Measurements from ENCODE around the gene LRRC4B.
A peak's percentile ranks its signal among the peaks of the same experiment; 100 is the strongest.

DNA sequence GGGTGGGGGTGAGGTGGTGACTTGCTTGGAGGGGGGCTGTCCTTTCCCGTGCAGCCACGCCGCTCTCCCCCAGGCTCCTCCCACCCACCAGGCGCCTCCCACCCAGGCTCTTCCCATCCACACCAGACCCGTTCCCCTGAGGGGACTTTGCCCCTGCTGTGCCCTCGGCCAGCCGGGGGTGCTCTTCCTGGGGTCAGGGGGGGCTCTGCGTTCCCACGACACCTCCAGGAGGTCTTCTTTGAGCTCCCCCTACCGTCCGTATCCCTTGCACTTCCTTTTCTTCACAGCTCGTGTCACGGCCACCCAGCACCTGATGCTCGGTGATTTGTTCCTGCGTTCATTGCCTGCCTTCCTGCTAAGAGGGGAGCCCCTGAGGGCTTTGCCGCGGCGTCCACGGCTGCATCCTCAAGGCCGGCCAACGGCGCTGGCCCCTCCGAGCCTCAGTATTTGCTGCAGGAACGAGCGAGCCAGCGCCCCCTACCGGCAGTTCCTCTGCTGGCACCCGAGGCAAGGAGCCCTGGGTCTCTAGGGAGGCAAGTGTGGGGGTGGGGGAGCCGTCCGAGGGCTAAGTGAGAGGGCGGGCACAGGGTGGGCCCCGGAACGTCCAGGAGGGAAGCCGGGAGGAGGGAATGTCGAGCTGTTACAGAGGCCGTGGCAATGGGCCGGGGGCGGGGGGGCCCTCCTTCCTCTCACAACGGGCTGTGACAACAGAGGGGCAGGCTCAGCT is 11.8 kb downstream of the LRRC4B start:
- TF ChIP-seq, protein P1, sequence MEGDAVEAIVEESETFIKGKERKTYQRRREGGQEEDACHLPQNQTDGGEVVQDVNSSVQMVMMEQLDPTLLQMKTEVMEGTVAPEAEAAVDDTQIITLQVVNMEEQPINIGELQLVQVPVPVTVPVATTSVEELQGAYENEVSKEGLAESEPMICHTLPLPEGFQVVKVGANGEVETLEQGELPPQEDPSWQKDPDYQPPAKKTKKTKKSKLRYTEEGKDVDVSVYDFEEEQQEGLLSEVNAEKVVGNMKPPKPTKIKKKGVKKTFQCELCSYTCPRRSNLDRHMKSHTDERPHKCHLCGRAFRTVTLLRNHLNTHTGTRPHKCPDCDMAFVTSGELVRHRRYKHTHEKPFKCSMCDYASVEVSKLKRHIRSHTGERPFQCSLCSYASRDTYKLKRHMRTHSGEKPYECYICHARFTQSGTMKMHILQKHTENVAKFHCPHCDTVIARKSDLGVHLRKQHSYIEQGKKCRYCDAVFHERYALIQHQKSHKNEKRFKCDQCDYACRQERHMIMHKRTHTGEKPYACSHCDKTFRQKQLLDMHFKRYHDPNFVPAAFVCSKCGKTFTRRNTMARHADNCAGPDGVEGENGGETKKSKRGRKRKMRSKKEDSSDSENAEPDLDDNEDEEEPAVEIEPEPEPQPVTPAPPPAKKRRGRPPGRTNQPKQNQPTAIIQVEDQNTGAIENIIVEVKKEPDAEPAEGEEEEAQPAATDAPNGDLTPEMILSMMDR (IDR thresholded peaks at IDR 0.05): peak; percentile 61 to 97 (median 77)
- TF ChIP-seq POLR2A (IDR thresholded peaks at IDR 0.05): no peak
